ENCODE measurements around the gene UPK3A.
"Not testable (repeated sequence)": the region's sequence is repeated elsewhere in the genome, so short reads cannot be mapped to it uniquely, and the experiment has no call there.

The UPK3A gene

DNA sequence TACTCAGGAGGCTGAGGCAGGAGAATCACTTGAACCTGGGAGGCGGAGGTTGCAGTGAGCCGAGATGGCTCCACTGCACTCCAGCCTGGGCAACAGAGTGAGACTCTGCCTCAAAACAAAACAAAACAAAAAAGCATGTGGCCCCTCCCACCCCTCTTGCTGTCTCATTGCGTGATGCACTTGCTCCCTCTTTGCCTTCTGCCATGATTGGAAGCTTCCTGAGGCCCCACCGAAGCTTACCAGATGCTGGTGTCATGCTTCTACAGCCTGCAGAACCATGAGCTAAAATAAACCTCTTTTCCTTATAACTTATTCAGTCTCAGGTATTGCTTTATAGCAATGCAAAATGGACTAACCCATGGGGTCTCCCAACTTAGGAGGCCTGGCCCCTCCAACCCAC is 26.8 kb upstream of the UPK3A start:
- DNase-seq (ENCODE audit: low spot score): not testable (repeated sequence)

DNA sequence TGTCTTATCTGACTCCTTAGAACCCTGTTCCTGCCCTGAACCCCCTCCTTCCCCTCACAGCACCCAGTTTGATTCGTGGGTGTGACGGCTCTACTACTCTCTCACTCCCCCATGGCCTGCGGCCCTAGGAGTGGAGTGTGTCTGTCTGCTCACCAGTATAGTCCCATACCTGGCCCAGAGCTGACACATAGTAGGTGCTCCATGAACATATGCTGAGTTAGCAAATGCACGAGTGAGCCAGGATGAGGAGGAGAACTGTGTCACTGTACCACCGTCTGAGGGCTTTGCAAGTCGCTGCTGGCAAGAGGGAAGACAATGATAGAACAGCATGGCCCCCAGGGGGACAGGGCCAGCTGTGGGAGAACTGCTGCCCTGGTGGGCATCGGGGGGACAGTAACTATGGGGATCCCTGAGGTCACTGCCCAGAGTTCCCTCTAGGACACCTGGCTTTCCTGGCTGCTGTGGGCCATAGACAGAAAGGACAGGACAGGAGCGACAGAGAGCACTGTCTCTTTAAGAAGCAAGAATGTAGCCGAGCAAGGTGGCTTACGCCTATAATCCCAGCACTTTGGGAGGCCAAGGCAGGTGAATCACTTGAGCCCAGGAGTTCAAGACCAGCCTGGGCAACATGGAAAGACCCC is 24.9 kb upstream of the UPK3A start:
- no peak for DNase-seq (ENCODE audit: low spot score)

DNA sequence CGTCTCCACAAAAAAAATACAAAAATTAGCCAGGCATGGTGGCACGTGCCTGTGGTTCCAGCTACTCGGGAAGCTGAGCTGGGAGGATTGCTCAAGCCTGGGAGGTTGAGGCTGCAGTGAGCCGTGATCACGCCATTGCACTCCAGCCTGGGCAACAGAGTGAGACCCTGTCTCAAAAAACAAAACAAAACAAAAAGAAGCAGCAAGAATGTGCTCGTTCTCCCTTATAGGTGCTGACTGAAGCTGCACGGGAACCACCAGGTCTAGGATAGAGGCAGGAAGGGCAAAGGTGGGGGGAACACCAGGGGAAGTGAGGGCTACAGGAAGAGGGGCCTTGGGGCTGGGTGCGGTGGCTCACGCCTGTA is 24.4 kb upstream of the UPK3A start:
- DNase-seq (ENCODE audit: low spot score): not testable (repeated sequence)

DNA sequence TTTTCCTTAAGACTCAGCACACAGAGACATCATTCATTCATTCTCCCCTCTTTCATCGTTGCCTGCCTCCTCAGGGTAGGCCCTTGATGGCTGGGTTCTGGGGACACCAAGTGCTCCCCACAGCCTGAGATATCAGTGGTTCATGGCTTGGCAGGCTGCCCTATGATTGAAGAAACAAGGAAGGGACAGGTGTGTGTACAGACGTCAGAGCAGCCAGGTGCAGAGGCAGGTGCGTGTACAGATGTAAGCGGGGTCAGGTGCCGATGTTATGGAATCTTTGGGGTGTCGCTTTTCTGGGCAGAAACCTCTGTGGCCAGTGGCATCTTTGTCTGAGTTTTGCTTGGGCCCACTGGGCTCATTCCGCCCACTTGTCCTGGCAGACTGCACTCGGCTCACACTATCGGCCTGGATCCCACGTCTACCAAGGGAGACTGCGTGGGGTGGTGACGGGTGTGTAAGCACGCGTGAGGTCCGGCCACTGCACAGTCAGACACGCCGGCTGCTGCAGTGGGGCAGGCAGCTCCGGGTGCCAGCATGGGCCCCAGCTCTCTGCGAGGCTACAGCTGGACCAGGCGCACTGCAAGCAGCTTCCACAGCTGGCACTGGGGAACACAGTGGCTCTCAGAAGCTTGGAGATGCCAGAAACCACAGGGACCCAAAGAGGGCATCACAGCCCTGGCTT is 23.2 kb upstream of the UPK3A start:
- no peak for DNase-seq (ENCODE audit: low spot score)

DNA sequence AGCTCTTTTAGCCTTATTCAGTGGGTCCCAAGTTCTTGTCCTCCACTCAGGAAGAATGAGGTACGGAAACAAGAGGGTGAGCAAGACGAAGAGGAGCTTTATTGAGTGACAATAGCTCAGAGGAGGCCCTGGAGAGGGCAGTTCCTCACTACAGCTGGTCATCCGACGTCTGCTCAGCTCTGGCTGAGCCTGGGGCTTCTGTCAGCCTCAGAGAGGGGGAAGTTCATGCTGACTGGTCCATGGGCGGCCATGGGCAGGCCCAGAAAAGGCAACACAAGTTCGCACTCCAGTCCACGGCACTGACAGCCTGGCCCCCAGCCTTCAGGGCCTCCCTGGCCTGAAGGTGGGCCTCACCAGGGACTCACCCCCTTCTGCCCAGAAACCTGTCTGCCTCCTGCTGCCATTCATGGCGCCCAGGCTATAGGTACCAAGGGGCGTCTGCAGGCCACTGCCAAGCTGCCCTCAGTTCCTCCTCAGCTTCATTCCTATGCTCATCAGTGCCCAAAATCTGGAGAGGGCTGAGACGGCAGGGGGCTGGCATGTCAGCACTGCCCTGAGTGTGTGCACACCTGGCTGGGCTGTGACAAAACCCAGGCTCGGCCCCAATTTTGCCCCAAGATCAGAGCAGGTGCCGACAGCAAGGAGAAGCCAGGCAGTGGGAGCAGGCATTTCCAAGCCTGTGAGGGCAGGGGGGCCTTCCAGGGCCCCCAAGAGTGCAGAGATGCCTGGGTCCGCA is 22.4 kb upstream of the UPK3A start:
- DNase-seq (ENCODE audit: low spot score): no peak

DNA sequence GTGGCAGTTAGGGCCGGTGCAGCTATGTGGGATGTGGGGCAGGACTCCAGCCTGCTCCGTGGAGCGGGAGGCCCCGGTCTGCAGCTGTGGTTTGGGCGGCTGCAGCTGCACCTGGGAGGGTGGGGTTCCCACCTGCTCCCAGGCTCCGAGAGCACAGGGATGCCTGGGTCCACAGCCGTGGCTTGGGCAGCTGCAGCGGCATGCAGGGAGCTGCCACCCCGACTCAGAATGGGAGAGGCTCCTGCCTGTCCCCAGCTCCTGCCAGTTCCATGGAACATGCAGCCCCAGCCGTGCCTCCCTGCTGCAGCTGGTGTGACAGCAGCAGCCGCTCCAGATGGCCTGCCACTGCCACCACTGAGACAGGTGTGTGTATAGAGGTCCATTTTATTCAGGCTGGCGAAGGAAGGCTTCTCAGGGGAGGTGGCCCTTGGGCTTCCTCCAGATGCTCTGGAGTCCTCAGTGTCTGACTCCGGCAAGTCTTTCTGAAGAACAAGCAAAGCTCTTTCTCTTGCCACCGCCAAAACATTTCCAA is 21.8 kb upstream of the UPK3A start:
- no peak for DNase-seq (ENCODE audit: low spot score)

DNA sequence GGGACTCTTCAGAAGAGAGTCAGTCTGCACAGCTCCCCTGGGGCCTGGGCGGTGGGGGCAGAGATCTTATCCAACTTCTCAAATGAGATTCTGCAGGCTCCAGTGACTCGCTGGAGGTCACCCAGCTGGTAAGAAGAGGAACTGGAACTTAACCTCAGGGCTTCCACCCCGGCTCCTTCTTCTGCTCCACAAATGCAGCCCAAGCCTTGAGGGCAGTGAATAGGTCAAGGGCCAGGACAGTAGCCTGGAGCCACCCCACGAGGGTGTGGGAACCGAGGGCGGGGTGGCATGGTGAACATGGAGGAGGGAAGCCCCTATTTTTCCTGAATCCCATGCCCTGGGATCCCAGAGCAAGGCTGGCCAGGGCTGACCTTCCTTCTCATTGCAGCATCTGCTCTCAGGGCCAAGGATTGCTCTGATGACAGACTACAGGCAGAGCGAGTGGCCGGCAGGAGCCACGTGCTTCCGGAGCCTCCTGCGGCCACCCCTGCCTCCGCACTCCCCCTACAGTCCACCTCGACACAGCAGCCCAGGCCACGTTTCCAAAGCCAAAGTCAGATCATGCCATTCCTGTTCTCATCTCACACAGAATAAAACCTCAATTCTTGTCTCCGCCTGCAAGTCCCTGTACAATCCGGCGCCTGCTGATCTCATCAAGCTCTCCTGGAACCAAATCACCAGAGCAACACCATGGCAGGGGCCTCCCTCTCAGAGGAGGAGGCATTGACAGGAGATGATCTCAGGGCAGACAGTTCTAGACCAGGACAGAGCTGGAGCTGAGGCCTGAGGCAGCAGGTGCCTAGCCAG is 21.1 kb upstream of the UPK3A start:
- no peak for DNase-seq (ENCODE audit: low spot score)

DNA sequence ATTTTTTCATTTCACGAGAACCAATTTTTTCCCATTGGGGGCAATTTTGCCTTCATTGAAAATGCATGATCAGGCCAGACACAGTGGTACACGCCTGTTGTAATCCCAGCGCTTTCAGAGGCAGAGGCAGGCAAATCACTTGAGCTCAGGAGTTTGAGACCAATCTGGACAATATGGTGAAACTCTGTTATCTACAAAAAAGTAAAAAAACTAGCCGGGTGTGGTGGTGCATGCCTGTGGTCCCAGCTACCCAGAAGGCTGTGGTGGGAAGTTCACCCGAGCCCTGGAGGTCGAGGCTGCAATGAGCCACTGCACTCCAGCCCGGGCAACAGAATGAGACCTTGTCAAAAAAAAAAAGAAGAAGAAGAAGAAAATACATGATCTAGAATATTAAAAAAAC is 19.2 kb upstream of the UPK3A start:
- DNase-seq (ENCODE audit: low spot score): no peak

DNA sequence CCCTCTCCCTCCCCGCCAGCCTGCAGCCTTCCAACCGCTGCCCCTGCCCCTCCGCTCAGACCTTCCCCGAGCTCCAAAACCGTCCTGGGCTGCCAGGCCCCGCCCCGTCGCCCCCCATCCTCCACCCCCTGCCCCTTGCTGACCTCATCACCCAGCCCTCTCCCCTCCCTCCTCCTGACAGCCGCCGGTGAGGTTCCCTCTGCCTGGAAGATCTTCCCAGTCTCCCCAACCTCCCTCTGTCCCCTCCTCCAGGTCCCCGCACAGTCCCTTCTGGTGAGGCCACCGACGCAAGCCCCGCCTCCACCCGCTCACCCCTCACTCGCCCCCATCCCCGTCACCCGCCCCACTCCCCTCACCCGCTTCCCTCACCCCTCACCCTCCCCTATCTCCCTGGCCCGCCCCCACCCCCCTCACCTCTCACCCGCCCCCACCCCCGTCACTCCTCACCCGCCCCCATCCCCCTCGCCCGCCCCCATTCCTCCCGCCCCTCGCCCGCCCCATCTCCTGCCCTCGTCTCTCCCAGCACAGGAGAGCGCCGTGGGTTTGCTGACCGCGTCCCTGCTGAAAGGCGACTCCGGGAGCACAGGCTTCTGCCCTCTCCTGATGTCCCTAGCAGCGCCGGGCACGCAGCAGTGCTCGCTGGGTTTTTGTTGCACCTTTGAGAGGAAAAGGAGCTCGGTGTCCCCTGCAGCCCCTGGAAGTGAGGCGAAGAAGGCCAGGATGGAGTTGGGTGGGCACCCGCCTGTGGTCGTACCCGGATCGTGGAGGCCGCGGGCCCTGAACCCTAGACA is 16.4 kb upstream of the UPK3A start:
- DNase-seq (ENCODE audit: low spot score): no peak

DNA sequence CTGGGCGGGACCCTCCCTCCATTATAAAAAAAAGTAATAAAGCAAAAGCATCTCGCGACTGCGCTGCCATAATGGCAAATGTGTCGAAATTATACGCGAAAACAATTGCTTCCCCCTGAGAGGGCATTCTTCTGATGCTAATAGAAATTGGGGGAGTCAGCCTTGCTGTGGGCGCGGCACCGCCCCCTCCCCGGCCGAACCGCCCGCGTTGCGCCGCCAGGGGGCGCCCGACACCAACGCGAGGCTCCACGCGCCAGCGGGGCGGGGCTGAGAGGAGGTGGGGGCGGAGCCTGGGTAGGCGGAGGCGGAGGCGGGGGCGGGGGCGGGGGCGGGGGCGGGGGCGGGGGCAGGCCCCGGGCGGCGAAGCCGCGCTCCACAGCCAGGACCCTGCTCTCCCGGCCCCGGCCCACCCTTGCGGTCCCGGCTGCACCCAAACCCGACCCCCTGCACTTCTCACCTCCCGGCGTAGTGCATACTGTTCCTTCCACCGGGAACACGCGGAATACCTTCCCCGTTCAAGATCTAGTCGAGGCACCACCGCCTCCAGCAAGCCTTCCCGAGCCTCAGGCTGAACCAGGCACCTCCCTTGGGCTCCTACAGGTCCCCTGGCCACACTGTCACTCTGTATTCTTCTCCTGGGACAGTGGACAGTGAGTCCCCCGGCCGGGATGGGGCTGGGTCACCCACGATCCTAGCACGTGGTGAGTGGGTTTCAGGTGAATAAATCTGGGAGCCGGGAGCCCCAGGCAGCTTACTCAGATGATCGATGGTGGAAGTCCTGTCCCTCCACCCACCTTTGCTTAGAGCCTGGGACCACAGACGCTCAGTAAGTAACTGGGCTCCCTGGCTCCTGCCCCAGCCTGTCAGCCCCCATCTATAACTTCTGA is 15.5 kb upstream of the UPK3A start:
- peak; percentile 89 for DNase-seq (ENCODE audit: low spot score)

DNA sequence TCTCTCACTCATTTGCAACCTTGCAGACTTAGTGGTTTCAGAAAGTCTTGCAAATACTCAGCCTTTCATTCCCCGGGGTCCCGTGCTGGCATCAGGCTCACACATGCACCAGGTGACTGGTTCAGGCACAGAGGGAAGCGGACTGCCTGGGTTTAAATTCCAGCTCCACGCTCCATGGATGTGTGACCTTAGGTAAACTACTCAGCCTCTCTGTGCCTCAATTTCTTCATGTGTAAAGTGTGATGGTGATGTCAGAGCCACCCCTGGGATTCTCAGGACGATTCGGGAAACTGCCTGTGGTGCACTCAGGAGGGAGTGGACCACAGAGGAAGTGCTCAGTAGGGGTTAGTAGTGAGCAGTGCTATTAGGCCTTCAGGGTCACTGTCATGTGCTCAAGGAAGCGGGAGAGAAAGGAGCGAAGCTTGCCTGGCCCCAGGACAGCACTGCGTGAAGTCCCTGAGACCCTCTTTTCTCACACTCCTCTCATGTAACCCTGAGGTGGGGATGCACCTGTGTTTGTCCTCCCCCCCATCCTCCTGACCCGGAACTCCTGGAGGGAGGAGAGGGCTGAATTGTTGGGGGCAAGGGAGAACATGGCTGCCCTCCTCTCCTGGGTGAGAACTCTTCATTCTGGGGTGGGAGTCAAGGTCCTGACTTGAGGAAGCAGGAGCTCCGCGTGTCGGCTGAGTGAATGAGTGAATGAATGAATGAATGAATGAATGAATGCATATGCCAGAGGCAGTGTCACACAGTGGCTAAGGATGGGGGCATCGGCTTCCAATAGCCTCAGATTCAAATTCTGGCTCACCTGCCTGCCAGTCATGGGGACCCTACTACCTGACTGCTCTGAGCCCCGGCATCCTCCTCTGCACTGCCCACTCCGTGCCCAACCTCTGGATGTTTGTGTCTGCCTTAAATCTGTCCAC is 14.4 kb upstream of the UPK3A start:
- DNase-seq (ENCODE audit: low spot score): no peak

DNA sequence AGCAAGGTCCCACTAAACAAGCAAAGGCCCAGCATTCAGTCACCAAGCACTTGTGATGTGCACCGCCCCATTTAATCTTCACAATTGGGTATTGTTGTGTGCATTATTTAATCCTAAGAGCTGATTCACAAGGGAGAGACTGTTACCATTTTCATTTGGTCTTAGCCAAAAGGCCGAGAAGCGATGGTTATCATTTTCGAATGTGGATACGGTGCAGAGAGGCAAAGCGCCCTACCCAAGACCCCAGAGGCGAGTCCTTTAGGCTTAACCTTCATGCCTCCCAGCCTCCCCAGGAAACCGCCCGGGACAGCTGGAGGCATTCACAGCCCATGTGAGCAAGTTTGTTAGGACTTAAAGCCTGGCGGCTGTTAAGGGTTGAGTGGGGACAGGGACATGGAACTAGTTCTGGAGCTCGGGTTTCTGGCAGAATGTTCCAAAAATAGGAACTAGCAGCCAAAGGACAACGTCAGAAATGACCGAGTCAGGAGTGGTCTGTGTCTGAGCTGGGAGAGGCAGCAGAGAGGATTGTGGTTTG is 13.0 kb upstream of the UPK3A start:
- DNase-seq (ENCODE audit: low spot score): no peak

DNA sequence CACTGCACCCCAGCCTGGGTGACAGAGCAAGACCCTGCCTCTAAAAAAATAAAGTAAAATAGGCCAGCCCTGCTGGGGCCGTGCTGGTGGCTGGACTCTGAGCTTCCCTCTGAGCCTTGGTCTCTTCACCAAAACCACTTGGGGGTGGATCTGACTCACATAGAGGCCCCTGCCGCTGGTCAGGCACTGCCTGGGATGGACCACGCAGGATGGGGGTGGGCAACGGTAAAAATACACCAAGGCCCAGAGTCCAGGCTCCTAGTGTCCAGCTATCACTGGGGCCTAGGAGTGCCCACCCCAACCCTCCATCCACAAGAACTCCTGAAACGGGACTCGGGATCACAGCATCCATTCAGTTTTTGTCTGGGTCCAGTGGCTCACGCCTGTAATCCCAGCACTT is 12.3 kb upstream of the UPK3A start:
- DNase-seq (ENCODE audit: low spot score): no peak

DNA sequence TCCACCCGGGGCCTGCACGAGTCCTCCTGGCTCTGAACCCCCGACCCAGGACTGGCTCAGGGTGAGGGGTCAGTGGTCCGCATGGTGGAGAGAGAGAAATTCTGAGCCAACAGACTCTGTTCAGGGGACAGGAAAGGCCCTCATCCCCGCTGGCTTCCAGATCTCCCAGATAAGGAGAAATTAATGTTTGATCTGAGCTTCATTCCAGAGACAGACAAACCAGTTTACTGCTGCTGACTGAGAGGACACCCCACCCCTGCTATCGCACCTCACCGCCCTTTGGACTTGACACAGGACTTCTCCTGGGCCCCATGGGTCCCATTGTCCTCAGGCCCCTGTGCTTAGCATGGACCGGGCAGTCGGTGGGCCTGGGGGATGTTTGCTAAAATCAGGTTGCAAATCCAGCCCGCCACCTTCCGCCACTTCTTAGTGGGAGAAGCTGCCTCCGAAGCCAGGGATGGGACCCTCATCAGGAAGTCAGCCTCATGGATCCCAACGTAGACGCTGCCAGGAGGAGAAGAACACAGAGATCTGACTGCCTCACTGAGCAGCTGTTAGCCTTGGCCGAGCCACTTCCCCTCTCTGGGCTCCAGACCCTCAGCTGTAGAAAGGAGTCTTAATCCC is 11.2 kb upstream of the UPK3A start:
- DNase-seq (ENCODE audit: low spot score): no peak

DNA sequence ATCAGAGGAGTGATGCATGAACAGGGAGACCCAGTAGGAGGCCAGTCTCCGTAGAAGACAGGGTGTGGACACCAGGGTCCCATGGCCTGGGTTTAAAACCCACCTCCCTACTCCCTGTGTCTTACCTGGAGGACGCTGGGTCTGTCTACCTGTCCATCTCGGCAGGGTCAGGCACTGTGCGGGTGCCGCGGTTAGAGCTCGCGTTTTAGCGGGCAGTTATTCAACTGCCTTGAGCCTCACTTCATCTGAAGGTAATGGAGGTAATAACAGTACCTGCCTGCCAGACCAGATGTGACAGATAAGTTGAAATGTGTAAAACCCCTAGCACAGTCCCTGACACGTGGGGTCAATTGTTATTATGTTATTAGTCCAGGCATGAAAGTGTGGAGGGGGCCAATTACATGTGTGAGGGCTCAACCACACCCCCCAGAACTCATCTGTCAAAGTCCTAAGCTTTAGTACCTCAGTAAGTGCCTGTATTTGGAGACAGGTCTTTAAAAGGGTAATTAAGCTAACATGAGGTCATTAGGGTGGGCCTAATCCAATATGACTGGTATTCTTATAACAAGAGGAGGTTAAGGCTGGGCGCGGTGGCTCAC is 8.1 kb upstream of the UPK3A start:
- no peak for DNase-seq (ENCODE audit: low spot score)

DNA sequence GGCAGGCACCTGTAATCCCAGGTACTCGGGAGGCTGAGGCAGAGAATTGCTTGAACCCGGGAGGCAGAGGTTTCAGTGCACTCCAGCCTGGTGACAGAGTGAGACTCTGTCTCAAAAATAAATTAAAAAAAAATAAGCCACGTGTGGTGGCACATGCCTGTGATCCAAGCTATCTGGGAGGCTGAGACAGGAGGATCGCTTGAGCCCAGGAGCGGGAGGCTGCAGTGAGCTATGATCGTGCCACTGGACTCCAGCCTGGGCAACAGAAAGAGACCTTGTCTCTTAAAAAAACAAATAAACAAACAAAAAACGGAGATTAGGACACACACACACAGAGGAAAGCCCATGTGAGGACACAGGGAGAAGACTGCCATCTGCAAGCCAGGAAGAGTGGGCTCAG is 7.0 kb upstream of the UPK3A start:
- DNase-seq (ENCODE audit: low spot score): not testable (repeated sequence)

DNA sequence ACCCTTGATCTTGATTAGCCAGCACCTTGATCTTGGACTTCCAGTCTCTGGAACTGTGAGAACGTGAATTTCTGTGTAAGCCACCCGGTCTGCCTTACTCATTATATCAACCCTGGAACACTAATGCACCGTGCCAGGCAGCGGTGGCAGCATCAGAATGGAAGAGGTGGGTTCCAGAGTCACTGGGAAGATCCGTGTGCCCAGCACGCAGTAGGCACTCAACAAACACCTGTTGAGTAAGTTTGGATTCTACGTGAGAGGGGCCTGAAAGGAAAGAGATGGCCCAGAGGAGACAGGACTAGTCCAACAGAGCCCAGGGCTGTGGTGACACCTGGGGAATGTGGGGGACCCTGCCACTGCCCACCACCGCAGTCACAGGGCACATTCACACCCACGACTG is 6.6 kb upstream of the UPK3A start:
- DNase-seq (ENCODE audit: low spot score): no peak

DNA sequence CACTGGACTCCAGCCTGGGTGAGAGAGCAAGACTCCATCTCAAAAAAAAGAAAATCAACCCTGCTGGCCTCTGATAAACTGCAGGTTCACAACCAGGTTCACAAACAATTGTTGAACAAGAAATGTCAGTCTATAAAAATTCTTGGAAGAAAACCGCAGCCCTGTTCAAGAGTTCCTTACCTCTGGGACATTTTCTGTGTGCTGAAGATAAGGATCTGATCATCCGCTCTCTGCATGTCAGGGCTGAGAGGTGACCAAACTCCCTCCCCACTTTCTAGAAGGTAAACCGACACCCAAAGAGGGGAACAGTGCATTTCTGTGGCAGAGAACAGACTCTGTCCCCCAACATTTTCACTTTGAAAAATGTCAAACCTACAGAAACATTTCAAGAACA is 4.2 kb upstream of the UPK3A start:
- DNase-seq (ENCODE audit: low spot score): no peak

All from CD4-positive, alpha-beta T cell treated with Interleukin-15 for 4 hours (primary cell).